Measurements from ENCODE around the gene CLN6. TPM values are rescaled to one million over a fixed set of nuclear protein-coding genes. Genes with fewer than 3 reads are reported as not detected.

Gene CLN6
- total and polyA plus RNA-seq, 2 of the 4 experiments (the other 2 are of a cell fraction): 6.5 to 31.9 TPM

GRCh38 chr15:68192804-68193486 is 36.6 kb downstream of the CLN6 start:
- Histone ChIP-seq H3K4me3 (ENCODE audit: insufficient read depth, low read depth, low read length) (no peak overlapping the region), H3K4me2 (ENCODE audit: low read depth, low read length) (no peak overlapping the region), H3K14ac (replicated peaks; ENCODE audit: low read depth, low read length) (no peak overlapping the region), H3K23ac (ENCODE audit: low read depth, low read length) (no peak overlapping the region), H2AFZ (replicated peaks; ENCODE audit: low read length, poor library complexity) (no peak overlapping the region), H3K79me1 (ENCODE audit: low read depth in 1 of 2, low read length in 2 of 2) (peaks cover 0 to 17% of the 10 kb centered on the region in 2 experiments; a peak in 3 of 4 replicates), H2AK5ac (ENCODE audit: low read depth, low read length) (no peak overlapping the region), H3K9ac (ENCODE audit: low read depth, low read length) (no peak overlapping the region), H4K20me1 (ENCODE audit: insufficient read depth, low read length) (peaks cover 3% of the 10 kb centered on the region; the same call in 1 of the 2 replicates), H3K9me3 (ENCODE audit: control insufficient read depth, insufficient read depth, low read length) (no peaks in the 10 kb centered on the region), H3K9me1 (ENCODE audit: insufficient read depth, low read length) (peaks cover 11% of the 10 kb centered on the region), H4K5ac (ENCODE audit: low read depth, low read length) (no peak overlapping the region), H3K18ac (ENCODE audit: low read depth, low read length) (no peak overlapping the region), H2BK5ac (ENCODE audit: low read depth, low read length, poor library complexity, severe bottlenecking) (no peak overlapping the region), H3K27me3 (ENCODE audit: control insufficient read depth, insufficient read depth, low read length) (no peaks in the 10 kb centered on the region), H2BK20ac (ENCODE audit: low read depth, low read length) (no peak overlapping the region), H4K8ac (ENCODE audit: low read depth in 2 of 2, low read length in 2 of 2) (no peak overlapping the region), H3K56ac (ENCODE audit: extremely low read depth, insufficient read depth, low read length) (no peak overlapping the region), H2BK15ac (ENCODE audit: low read depth, low read length) (no peak overlapping the region), H3K4me1 (ENCODE audit: control insufficient read depth, insufficient read depth, low read length) (peaks cover 5% of the 10 kb centered on the region), H3K4ac (ENCODE audit: low read depth, low read length) (no peak overlapping the region), H2BK120ac (ENCODE audit: low read depth, low read length) (no peak overlapping the region), H2AK9ac (replicated peaks; ENCODE audit: low read depth, low read length, poor library complexity) (no peak overlapping the region), H3K36me3 (ENCODE audit: control insufficient read depth, insufficient read depth, low read length) (peaks cover 13% of the 10 kb centered on the region), H4K91ac (ENCODE audit: insufficient read depth, low read depth, low read length) (no peak overlapping the region), H3K27ac (ENCODE audit: insufficient read depth, low read length) (no peak overlapping the region)
- DNase-seq (no peak), ATAC-seq (ENCODE audit: low read depth) (no peak)
- BruUV-seq (replicated peaks): no TSS peak
- in situ Hi-C loops (cut with MboI; ENCODE audit: low sequenced_read_pairs) (no loop called here), intact Hi-C loops (cut with micrococcal nuclease) (no loop called here), dilution Hi-C loops (cut with HindIII; ENCODE audit: low sequenced_read_pairs, unreplicated experiment) (no loop called here)
- no CpG with 5 or more reads among the region's 5 CpGs for whole genome bisulfite sequencing, 2 experiments (ENCODE audit: extremely low coverage in 2 of 2, insufficient read length in 1 of 2)
- ChIA-PET POLR2A (ENCODE audit: unreplicated experiment) (no interaction called here), CTCF (no interaction called here)
- TF ChIP-seq POLR2A (IDR thresholded peaks at IDR 0.05; ENCODE audit: low read depth, low read length) (no peak), BHLHE40 (IDR thresholded peaks at IDR 0.05; ENCODE audit: low read depth, low read length) (no peak), CTCF (conservative IDR thresholded peaks at IDR 0.05; ENCODE audit: low read depth, low read length) (no peak), SMC3 (IDR thresholded peaks at IDR 0.05; ENCODE audit: low read depth, low read length) (no peak), ELK1 (IDR thresholded peaks at IDR 0.05; ENCODE audit: borderline replicate concordance, low read depth, low read length) (no peak), RAD21 (IDR thresholded peaks at IDR 0.05; ENCODE audit: low read length) (no peak)
